COLO668 (cell line): ENCODE results near the gene STAG1.
"Not testable (repeated sequence)": the region's sequence is repeated elsewhere in the genome, so short reads cannot be mapped to it uniquely, and the experiment has no call there.

ENCODE experiments used
- DNase-seq: peaks from one replicate; lab custom pipeline; 2025; ENCODE audit not compliant: unreplicated experiment; lab: John Stamatoyannopoulos, UW

STAG1 gene

DNA sequence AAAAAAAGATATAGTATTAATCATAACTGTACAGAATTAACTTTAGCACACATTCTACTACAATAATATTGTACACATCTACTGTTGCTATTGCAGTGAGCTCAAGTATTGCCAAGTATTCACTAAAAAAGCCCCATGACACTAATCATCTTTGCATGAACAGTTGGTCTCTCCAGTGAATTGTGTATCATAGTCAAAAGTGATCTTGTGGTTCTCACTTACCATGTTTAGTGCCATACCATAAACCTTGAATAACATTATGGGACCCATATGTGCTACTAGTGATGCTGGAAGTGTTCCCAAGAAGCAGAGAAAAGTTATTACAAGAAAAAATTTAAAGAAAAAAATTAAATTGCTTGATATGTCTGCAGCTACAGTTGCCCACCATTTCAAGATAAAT, 324.9 kb downstream of the STAG1 start:
- DNase-seq = no peak

DNA sequence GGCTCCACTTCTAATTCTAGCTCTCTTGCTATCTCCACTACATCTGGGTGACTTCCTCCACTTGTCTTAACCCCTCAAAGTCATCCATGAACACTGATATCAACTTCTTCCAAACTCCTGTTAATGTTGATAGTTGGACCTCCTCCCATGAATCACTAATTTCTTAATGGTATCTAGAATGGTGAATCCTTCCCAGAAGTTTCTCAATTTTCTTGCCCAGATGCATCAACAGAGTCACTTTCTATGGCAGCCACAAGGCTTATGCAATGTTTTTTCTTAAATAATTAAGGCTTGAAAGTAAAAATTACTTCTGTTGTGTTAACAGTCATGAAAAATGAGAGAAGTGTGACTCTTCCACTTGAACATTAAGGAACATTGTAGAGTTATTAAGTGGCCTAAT, 337.7 kb downstream of the STAG1 start:
- DNase-seq = no peak

- DNase-seq = no peak
Observed at GRCh38 chr3:136412307-136412706, 339.9 kb downstream of the STAG1 start.

GRCh38 chr3:136409549-136409948, 342.6 kb downstream of the STAG1 start:
- DNase-seq = no peak

GRCh38 chr3:136404056-136404455, 348.1 kb downstream of the STAG1 start:
- no peak for DNase-seq

DNA sequence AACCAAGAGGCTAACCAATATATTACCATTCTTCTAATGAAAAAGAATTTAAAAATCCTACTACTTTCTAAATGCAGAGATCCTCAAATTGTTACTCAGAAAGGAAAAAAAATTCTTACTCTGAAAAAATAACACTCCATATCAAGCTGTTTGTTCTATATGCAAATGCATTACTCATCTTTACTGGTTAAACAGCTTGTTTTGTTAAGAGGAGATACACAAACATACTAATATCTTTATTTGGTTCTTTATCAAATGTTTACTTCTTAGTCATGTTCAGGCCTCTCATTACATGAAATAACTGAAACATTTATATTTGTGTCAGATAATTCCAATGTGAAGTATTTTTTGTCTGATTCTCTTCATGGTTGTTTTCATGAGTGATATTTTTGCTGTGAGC, 355.3 kb downstream of the STAG1 start:
- no peak for DNase-seq

DNA sequence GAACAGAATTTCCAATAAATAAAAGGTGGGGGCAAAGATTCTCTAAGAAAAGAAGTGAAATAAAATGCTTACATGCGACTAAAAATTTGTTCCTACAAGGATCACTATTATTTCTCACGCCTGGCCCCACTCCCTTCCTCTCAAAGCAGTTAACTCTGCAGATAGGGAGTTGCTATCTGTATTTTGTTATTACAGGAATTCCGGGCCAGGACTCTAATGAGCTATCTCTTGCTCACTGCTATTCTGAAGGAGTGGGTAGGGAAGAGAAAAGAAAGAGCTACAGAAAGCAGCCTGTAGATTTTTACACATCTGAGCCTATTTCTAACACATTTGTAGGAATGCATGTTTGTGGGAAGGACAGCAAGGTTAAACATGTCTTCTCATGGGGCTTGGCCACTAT, 361.6 kb downstream of the STAG1 start:
- DNase-seq = no peak

DNA sequence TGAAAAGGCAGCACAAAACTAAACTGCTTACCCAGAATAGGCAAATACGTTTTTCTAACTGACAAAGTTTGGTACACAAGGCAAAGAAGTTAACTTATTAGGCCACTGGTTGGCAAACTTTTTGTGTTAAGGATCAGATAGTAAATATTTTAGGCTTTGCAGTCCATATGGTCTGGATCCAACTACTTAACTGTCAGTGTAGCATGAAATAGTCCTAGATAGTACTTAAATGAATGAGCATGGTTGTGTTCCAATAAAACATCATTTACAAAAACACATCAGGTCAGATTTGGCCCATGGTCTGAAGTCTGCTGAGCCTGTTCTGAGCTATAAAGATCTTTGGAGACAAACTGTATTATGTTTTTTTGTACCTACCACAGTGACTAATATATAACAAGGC, 365.1 kb downstream of the STAG1 start:
- no peak for DNase-seq

- no peak for DNase-seq
Observed at GRCh38 chr3:136385457-136385856, 366.7 kb downstream of the STAG1 start.

- no peak for DNase-seq
Observed at GRCh38 chr3:136381051-136381450, 371.1 kb downstream of the STAG1 start.

- no peak for DNase-seq
Observed at GRCh38 chr3:136380530-136380929, 371.6 kb downstream of the STAG1 start.

- DNase-seq = no peak
Observed at GRCh38 chr3:136378011-136378410, 374.2 kb downstream of the STAG1 start.

DNA sequence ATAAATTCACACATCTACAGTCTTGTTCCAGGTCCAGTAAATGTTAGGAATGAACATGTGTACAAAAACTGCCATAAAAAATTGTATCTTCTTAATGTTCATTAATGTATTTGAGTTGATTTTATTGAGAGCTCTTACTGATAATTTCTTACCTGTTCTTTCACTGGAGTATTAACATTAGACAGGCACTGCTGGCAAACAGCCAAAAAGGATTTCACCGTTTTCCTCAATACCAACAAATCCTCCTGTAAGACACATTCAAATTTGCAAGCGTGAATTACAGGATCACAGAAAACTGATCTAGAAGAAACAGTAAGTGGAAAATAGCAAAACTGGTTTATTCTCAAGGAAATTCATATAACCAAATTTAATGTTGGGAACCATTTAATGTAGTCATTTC, 374.7 kb downstream of the STAG1 start:
- no peak for DNase-seq

DNA sequence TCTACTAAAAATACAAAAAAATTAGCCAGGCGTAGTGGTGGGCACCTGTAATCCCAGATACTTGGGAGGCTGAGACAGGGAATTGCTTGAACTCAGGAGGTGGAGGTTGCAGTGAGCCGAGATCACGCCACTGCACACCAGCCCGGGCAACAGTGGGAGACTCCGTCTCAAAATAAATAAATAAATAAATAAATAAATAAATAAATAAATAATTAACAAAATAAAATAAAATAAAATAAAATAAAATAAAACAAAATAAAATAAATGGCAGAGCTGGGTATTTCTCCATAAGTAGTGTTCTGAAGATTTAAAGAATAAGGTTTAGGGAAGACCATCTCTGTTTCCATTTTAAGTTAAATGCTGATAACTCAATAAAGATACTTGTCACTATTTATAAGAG, 376.4 kb downstream of the STAG1 start:
- not testable (repeated sequence) for DNase-seq

DNA sequence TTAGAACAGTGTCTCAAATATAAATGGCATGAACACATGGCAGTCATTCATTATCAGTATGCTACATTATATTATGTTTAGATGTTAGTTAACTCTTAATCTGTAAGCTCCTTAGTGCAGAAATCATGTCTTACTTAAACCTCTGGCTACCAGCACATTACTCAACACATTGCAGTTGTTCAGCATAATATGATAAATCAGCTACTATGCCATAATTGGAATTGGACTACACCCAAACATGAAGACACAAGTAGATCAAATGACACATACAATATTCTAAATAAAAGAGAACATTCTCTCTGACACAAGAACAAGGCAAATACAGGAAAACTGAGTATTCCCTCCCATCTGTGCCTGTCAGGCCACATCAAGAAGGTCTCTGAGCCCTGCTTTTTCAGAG, 385.9 kb downstream of the STAG1 start:
- no peak for DNase-seq

- no peak for DNase-seq
Observed at GRCh38 chr3:136353461-136353860, 398.7 kb downstream of the STAG1 start.

GRCh38 chr3:136351905-136352304, 400.3 kb downstream of the STAG1 start:
- no peak for DNase-seq

DNA sequence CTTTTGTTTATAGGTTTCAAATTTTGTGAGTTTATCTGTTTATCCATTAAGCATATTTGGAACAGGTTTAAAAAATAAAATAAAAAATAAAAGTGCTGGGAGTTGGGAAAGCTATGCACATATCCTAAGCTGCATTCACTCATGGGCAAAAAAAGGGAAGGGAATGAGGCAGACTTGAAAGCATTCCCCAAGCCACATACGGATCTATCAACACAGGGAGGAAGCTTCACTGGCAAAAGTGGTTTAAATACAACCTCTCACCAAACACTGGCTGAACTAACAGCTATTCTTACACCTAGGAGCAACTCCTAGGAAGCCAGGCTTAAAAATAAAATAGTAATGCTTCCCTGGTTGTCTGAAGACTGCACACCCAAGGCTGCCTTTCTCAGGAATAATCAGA, 400.8 kb downstream of the STAG1 start:
- DNase-seq = no peak

GRCh38 chr3:136350557-136350956, 401.6 kb downstream of the STAG1 start:
- DNase-seq = no peak

DNA sequence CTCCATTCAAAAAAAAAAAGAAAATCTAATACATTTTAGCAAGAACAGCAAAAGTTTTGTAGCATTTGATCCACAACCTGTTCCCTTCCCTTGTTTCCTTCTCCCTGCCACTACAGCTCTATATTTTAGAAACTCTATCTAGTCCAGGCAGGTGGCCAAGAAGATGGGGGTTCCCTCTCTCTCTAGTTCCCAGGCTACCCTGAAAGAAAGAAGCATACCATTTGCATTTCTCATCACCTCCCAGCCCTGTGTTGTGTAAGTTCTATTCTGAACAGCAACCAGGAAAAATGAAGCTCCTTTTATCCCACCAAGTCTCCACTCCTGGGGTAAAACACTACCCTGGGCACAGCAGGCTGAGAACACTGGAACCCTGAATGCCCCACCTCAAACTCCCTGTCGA, 402.0 kb downstream of the STAG1 start:
- DNase-seq = no peak

GRCh38 chr3:136346486-136346885, 405.7 kb downstream of the STAG1 start:
- no peak for DNase-seq

GRCh38 chr3:136343873-136344555, 408.2 kb downstream of the STAG1 start:
- DNase-seq = peak; percentile 71

DNA sequence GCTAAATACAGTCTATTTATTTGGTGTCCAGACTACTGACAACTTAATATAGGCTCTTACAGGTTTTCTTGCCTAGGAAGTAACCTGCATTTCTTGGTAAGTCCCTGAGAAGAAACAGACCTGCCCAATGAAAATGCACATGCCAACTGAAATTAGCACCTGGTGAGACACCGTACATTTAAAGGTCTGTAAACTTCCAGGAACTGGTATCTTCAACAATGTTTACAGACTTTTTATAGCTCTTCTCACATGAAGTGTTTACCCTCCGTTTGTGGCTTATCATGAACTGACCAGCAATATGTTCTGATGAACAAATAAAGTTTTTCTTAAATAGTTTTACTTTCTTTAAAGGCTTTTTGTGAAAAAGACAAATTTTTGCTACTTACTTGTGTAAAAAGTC, 408.7 kb downstream of the STAG1 start:
- no peak for DNase-seq
